Measurements from ENCODE around the gene ZNF200.

Gene ZNF200

DNA sequence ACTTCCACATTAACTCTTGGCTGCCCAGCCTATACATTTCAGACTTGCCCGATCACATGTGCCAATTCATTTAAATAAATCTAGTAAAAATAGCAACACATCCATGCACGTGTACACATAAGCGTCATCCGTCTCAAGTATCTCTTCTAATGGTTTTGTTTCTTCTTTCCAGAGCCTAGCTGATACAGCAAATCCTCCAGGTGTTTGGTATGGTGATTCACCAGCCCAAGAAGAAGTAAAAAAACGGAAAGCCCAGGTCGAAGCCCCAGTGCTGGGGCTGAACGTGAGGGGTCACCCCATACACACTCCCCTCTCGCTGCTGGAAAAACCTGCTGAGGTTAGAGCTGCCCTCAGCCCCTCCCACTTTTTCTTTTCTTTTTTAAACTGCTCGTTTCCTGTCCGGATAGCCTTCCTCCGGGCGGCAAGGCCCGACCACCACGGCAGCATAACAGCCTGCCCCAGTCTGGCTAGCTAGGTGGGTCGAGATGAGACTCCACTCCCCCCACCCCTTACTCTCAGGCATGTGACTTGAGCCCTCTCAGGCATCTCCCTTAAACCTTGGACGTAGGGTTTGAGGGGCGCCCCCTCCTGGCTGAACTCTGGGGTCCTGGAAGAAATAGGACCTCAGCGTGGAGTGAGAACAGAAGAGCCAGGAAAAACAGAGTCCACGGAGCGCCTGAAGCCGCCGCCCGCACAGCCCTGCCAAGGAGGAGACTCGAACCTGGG, 60.9 kb downstream of the ZNF200 start:
- peak; percentile 67 for DNase-seq
